ENCODE results near the gene ZMIZ1. TPM values are rescaled to one million over a fixed set of nuclear protein-coding genes. Genes with fewer than 3 reads are reported as not detected.

ZMIZ1 gene
- total RNA-seq, 1 experiment from 2014 or later, result 28.4 TPM

DNA sequence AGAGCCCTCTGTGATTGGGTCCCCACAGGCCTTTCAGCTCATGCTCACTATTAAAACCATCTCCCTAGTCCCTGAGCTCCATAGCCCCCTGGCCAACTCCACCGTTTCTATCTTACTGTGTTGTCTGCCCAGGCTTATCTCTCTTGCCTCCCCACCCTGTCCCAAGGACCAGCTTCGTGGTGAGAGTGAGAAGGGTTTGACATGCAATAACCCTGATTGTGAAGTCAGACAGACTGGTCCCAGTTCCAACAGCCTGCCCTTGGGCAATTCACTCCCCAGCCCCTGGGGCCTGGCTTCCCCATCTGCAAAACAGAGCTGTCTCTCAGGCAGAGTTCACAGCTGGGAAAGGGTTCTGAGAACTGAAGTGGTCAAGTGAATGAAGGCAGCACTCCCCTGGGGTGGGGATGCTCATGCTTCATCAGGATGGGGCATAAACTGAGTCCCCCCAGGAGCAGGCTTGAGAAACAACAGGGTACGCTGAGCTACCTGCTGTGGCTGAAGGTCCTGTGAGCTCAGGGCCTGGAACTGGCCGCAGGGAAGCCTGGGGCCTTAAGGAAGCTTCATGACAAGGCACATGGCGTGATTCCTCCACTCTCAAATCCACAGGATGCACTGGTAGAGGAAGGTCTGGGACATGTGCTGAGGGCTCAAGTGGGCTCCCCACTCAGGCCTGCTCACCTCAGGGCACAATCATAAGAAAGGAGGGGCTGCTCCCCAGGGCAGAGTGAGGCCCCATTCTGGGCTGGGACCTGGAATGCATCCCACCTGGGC lies 276.7 kb downstream of the ZMIZ1 start:
- POLR2A ChIA-PET, result no interaction called here
- TF ChIP-seq CBX3 (IDR thresholded peaks at IDR 0.05; ENCODE audit: low read depth) (no peak), SRF (IDR thresholded peaks at IDR 0.05; ENCODE audit: low read depth) (no peak), EZH2 (IDR thresholded peaks at IDR 0.05) (no peak), ZNF274 (IDR thresholded peaks at IDR 0.05; ENCODE audit: low read depth, low read length) (no peak), SIN3A (IDR thresholded peaks at IDR 0.05; ENCODE audit: low read depth) (no peak), ELF1 (IDR thresholded peaks at IDR 0.05; ENCODE audit: borderline replicate concordance, low read depth) (no peak), YY1 (IDR thresholded peaks at IDR 0.05; ENCODE audit: extremely low read depth, insufficient replicate concordance, low read depth, low read length) (no peak), FOSL1 (IDR thresholded peaks at IDR 0.05; ENCODE audit: low read depth) (no peak), TCF7L2 (IDR thresholded peaks at IDR 0.05; ENCODE audit: borderline replicate concordance, extremely low read depth, insufficient read depth, insufficient read length) (no peak), EGR1 (IDR thresholded peaks at IDR 0.05; ENCODE audit: low read depth) (no peak), RAD21 (IDR thresholded peaks at IDR 0.05; ENCODE audit: low read depth) (no peak), CEBPB (IDR thresholded peaks at IDR 0.05; ENCODE audit: low read depth) (no peak), SP1 (IDR thresholded peaks at IDR 0.05; ENCODE audit: low read depth) (no peak)
- TF ChIP-seq, protein P1, sequence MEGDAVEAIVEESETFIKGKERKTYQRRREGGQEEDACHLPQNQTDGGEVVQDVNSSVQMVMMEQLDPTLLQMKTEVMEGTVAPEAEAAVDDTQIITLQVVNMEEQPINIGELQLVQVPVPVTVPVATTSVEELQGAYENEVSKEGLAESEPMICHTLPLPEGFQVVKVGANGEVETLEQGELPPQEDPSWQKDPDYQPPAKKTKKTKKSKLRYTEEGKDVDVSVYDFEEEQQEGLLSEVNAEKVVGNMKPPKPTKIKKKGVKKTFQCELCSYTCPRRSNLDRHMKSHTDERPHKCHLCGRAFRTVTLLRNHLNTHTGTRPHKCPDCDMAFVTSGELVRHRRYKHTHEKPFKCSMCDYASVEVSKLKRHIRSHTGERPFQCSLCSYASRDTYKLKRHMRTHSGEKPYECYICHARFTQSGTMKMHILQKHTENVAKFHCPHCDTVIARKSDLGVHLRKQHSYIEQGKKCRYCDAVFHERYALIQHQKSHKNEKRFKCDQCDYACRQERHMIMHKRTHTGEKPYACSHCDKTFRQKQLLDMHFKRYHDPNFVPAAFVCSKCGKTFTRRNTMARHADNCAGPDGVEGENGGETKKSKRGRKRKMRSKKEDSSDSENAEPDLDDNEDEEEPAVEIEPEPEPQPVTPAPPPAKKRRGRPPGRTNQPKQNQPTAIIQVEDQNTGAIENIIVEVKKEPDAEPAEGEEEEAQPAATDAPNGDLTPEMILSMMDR (IDR thresholded peaks at IDR 0.05 in 2 of 3, conservative IDR thresholded peaks at IDR 0.05 in 1 of 3; ENCODE audit: borderline replicate concordance in 1 of 3, insufficient read depth in 1 of 3, low read depth in 2 of 3, low read length in 2 of 3), result no peak
- TF ChIP-seq, protein P2, sequence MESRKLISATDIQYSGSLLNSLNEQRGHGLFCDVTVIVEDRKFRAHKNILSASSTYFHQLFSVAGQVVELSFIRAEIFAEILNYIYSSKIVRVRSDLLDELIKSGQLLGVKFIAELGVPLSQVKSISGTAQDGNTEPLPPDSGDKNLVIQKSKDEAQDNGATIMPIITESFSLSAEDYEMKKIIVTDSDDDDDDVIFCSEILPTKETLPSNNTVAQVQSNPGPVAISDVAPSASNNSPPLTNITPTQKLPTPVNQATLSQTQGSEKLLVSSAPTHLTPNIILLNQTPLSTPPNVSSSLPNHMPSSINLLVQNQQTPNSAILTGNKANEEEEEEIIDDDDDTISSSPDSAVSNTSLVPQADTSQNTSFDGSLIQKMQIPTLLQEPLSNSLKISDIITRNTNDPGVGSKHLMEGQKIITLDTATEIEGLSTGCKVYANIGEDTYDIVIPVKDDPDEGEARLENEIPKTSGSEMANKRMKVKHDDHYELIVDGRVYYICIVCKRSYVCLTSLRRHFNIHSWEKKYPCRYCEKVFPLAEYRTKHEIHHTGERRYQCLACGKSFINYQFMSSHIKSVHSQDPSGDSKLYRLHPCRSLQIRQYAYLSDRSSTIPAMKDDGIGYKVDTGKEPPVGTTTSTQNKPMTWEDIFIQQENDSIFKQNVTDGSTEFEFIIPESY (IDR thresholded peaks at IDR 0.05; ENCODE audit: extremely low read depth, insufficient replicate concordance, low read length), result no peak
- TF ChIP-seq, protein P3, sequence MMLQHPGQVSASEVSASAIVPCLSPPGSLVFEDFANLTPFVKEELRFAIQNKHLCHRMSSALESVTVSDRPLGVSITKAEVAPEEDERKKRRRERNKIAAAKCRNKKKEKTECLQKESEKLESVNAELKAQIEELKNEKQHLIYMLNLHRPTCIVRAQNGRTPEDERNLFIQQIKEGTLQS (IDR thresholded peaks at IDR 0.05), result no peak
- TF ChIP-seq, protein P4, sequence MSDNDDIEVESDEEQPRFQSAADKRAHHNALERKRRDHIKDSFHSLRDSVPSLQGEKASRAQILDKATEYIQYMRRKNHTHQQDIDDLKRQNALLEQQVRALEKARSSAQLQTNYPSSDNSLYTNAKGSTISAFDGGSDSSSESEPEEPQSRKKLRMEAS (IDR thresholded peaks at IDR 0.05), result no peak
- TF ChIP-seq, protein P5, sequence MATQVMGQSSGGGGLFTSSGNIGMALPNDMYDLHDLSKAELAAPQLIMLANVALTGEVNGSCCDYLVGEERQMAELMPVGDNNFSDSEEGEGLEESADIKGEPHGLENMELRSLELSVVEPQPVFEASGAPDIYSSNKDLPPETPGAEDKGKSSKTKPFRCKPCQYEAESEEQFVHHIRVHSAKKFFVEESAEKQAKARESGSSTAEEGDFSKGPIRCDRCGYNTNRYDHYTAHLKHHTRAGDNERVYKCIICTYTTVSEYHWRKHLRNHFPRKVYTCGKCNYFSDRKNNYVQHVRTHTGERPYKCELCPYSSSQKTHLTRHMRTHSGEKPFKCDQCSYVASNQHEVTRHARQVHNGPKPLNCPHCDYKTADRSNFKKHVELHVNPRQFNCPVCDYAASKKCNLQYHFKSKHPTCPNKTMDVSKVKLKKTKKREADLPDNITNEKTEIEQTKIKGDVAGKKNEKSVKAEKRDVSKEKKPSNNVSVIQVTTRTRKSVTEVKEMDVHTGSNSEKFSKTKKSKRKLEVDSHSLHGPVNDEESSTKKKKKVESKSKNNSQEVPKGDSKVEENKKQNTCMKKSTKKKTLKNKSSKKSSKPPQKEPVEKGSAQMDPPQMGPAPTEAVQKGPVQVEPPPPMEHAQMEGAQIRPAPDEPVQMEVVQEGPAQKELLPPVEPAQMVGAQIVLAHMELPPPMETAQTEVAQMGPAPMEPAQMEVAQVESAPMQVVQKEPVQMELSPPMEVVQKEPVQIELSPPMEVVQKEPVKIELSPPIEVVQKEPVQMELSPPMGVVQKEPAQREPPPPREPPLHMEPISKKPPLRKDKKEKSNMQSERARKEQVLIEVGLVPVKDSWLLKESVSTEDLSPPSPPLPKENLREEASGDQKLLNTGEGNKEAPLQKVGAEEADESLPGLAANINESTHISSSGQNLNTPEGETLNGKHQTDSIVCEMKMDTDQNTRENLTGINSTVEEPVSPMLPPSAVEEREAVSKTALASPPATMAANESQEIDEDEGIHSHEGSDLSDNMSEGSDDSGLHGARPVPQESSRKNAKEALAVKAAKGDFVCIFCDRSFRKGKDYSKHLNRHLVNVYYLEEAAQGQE (IDR thresholded peaks at IDR 0.05; ENCODE audit: low read depth), result no peak
- Histone ChIP-seq H3K4me1 (ENCODE audit: control insufficient read depth in 1 of 2, insufficient read depth in 2 of 2, low read length in 2 of 2) (peaks cover 7 to 34% of the 10 kb centered on the region in 2 experiments; a peak in 3 of 4 replicates), H3K36me3 (ENCODE audit: control insufficient read depth in 1 of 2, insufficient read depth in 2 of 2, low read length in 2 of 2) (peaks cover 10 to 21% of the 10 kb centered on the region in 2 experiments; a peak in 3 of 4 replicates), H3K9me3 (ENCODE audit: control insufficient read depth in 1 of 2, insufficient read depth in 1 of 2, low read depth in 1 of 2, low read length in 2 of 2) (no peaks in the 10 kb centered on the region), H3K4me3 (replicated peaks in 1 of 2; ENCODE audit: low read depth in 1 of 2, low read length in 2 of 2) (no peak overlapping the region), H3K79me2 (ENCODE audit: insufficient read depth, low read length) (peaks cover 31% of the 10 kb centered on the region), H3K27me3 (ENCODE audit: insufficient read depth, low read length) (no peaks in the 10 kb centered on the region), H3K4me2 (ENCODE audit: low read length) (no peak overlapping the region), H3K9ac (ENCODE audit: low read length) (no peak overlapping the region), H4K20me1 (ENCODE audit: insufficient read depth) (peaks cover 7% of the 10 kb centered on the region; the same call in 1 of the 2 replicates), H2AFZ (ENCODE audit: low read depth, low read length, poor library complexity, severe bottlenecking) (no peak overlapping the region), H3K9me2 (ENCODE audit: insufficient read depth) (no peaks in the 10 kb centered on the region), H3K27ac (ENCODE audit: low read depth, low read length) (no peak overlapping the region)
- intact Hi-C loops (cut with micrococcal nuclease), result no loop called here
- CTCF ChIA-PET, result interaction anchor here (1.9 to 2.7 kb wide), 2 partner anchors 21 to 143 kb away, joined by 5 to 7 read pairs; no protein-coding TSS in a partner anchor
- DNase-seq (ENCODE audit: low read depth, low spot score) (no peak), ATAC-seq (no peak)
- RAD21 ChIA-PET (ENCODE audit: low non-redundant PET in 1 of 2, low total read pairs in 2 of 2, uncharacterized antibody in 2 of 2, unreplicated experiment in 2 of 2), result no interaction called here
- no TSS peak for BruUV-seq (replicated peaks)
